Lower leg skin (tissue), 3 donors: ENCODE results near the gene TLE1.

Experiments used
- POLR2A ChIP-seq, 2 donors: fragments of 450-650 bp; IDR thresholded peaks; one replicate each; pipeline ENCODE4 v1.6.1; 2016 to 2017; ENCODE audit warnings: antibody characterized with exemption in 2 of 2, mild to moderate bottlenecking in 1 of 2, moderate library complexity in 1 of 2
- TF ChIP-seq, protein P1 (sequence below), 3 donors: fragments of 450-650 bp; IDR thresholded peaks; one replicate each; pipeline ENCODE4 v1.5.1; 2016; ENCODE audit warnings: antibody characterized with exemption in 3 of 3, mild to moderate bottlenecking in 3 of 3, moderate library complexity in 2 of 3

DNA sequence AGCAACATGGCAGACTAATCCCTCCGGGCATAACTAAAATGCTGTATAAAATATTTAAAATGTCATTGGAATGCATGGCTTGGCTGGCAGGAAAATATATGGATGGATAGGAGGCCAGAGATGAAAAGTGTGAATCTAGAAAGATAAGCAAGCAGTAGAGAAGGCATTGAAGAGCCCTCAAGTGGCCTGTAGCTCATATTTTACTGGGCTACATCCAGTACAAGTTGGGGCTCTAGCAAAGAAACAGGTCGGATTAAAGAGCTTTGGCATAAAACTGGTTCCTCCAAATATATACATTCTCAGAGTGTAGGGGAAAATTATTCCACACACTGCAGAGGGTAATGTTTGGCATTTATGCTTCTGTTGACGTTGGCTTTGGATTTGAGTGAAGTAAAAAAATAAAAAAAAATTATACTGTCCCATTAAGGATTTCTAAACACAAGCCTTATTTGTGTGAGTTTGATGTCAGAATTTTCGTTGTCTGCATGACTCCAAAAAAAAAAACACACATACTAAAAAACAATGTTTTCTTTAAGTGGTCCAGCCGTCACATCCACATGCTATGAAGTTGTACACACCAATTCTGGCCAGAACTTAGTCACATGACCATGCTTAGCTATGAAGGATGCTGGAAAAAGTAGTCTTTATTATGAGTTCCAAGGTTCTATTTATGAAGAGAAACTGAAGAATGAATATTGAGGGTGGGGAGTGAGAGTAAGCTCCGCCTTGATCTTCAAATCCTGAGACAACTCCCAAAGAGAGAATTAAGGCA is 147.0 kb downstream of the TLE1 start:
- TF ChIP-seq, protein P1, sequence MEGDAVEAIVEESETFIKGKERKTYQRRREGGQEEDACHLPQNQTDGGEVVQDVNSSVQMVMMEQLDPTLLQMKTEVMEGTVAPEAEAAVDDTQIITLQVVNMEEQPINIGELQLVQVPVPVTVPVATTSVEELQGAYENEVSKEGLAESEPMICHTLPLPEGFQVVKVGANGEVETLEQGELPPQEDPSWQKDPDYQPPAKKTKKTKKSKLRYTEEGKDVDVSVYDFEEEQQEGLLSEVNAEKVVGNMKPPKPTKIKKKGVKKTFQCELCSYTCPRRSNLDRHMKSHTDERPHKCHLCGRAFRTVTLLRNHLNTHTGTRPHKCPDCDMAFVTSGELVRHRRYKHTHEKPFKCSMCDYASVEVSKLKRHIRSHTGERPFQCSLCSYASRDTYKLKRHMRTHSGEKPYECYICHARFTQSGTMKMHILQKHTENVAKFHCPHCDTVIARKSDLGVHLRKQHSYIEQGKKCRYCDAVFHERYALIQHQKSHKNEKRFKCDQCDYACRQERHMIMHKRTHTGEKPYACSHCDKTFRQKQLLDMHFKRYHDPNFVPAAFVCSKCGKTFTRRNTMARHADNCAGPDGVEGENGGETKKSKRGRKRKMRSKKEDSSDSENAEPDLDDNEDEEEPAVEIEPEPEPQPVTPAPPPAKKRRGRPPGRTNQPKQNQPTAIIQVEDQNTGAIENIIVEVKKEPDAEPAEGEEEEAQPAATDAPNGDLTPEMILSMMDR (IDR thresholded peaks at IDR 0.05) = no peak
- TF ChIP-seq POLR2A (IDR thresholded peaks at IDR 0.05) = no peak
